Spleen (tissue), 11 donors: ENCODE data around the gene INPP4B. TPM values are rescaled to one million over a fixed set of nuclear protein-coding genes. Genes with fewer than 3 reads are reported as not detected.

ENCODE experiments used
- DNase-seq: peaks from one replicate; pipeline ENCODE4 v3.0.0-alpha.2; 2020
- H3K27ac ChIP-seq, 8 donors: fragments of 200-600 bp; sonication (generic) in 7 of 8; 1 replicate in 4 of 8; 2 replicates in 4 of 8; pipeline versions ENCODE4 v1.5.0 to v1.8.0; 2016 to 2021; ENCODE audit warnings: inconsistent platforms in 4 of 8, mild to moderate bottlenecking in 4 of 8, moderate library complexity in 1 of 8
- H3K27me3 ChIP-seq, 7 donors: fragments of 200-600 bp; sonication (generic) in 6 of 7; replicated peaks in 1 of 7; 1 replicate in 4 of 7; 2 replicates in 3 of 7; pipeline versions ENCODE4 v1.5.0 to v1.8.0; 2016 to 2021; ENCODE audit warnings: inconsistent platforms in 3 of 7, mild to moderate bottlenecking in 1 of 7
- H3K36me3 ChIP-seq, 6 donors: fragments of 200-600 bp; sonication (generic) in 5 of 6; 1 replicate in 4 of 6; 2 replicates in 2 of 6; pipeline versions ENCODE4 v1.5.0 to v1.8.0; 2016 to 2021; ENCODE audit warnings: inconsistent platforms in 2 of 6
- H3K4me1 ChIP-seq, 6 donors: fragments of 200-600 bp; sonication (generic) in 5 of 6; 1 replicate in 3 of 6; 2 replicates in 3 of 6; pipeline versions ENCODE4 v1.5.0 to v1.8.0; 2016 to 2021; ENCODE audit warnings: inconsistent platforms in 3 of 6
- H3K4me3 ChIP-seq, 8 donors: fragments of 200-600 bp; sonication (generic) in 7 of 8; 1 replicate in 4 of 8; 2 replicates in 4 of 8; pipeline versions ENCODE4 v1.5.0 to v1.8.0; 2016 to 2021; ENCODE audit warnings: inconsistent platforms in 4 of 8, mild to moderate bottlenecking in 4 of 8, moderate library complexity in 2 of 8
- H3K9me3 ChIP-seq, 8 donors: fragments of 200-600 bp; sonication (generic) in 7 of 8; 1 replicate in 4 of 8; 2 replicates in 4 of 8; pipeline versions ENCODE4 v1.5.0 to v1.8.0; 2016 to 2021; ENCODE audit warnings: inconsistent platforms in 4 of 8
- POLR2A ChIP-seq, 3 donors: fragments of 450-650 bp; IDR thresholded peaks; one replicate each; pipeline ENCODE4 v1.5.1; 2017; ENCODE audit warnings: antibody characterized with exemption in 3 of 3, mild to moderate bottlenecking in 1 of 3
- POLR2AphosphoS5 ChIP-seq, 3 donors: sonication (generic); formaldehyde crosslinking; IDR thresholded peaks; one replicate each; pipeline ENCODE4 v1.5.1; 2017; ENCODE audit warnings: antibody characterized with exemption in 3 of 3
- WGBS, 5 donors: extraction: QIAGEN DNeasy Blood & Tissue Kit in 3 of 5; methylation state at CpG; one replicate each; pipeline versions ENCODE4 v1.1.5 to v1.1.7; 2013 to 2018; 5-methylcytosine and 5-hydroxymethylcytosine counted together
- intact Hi-C: fragments of 100-400 bp; cut with DNase I; formaldehyde crosslinking; loops from one replicate; pipeline ENCODE4 v1.15.0; 2023; ENCODE audit warnings: low total_unique reads
- polyA plus RNA-seq, 3 donors: library from polyadenylated mRNA; stranded (reverse); fragments of 200-250 nt; gene quantifications; one replicate each; pipeline ENCODE4 v1.2.1, GENCODE V29; 2013
- total RNA-seq, 7 donors: library from RNA; depleted of rRNA in 3 of 7; stranded (reverse); fragments of >200 nt in 3 of 7; fragmentation: NEBNext Ultra II Directional in 4 of 7; extraction: Animal tissue kit (Norgen Biotek cat#: 25700) in 4 of 7; gene quantifications; one replicate each; pipeline versions ENCODE4 v1.1.0 to v1.2.1, GENCODE V29; 2016 to 2021
- TF ChIP-seq, protein P1 (sequence below), 11 experiments: fragments of 200-600 bp in 7 of 11; fragments of 450-650 bp in 4 of 11; sonication (generic) in 4 of 11; IDR thresholded peaks in 8 of 11; conservative IDR thresholded peaks in 3 of 11; 1 replicate in 7 of 11; 2 replicates in 4 of 11; pipeline versions ENCODE4 v1.4.0 to v1.8.0; 2016 to 2021; ENCODE audit warnings: antibody characterized with exemption in 11 of 11, inconsistent platforms in 4 of 11, mild to moderate bottlenecking in 1 of 11
- donor health status: healthy with polysubstance abuse.
- donor health status: DM: no; HTN: no; CAD: no; lungs with moderate emphysema.
- donor health status: DM: no; HTN: no; CAD: no.
- donor health status: Bipolar disorder and iron deficiency.
- donor health status: healthy.
- donor health status: DM: no; HTN: no; CAD: no.
- donor health status: DM: yes; HTN: yes; CAD: no.

INPP4B gene
- total and polyA plus RNA-seq, 10 donors: 0.78 to 31.6 (median 26.8) TPM

DNA sequence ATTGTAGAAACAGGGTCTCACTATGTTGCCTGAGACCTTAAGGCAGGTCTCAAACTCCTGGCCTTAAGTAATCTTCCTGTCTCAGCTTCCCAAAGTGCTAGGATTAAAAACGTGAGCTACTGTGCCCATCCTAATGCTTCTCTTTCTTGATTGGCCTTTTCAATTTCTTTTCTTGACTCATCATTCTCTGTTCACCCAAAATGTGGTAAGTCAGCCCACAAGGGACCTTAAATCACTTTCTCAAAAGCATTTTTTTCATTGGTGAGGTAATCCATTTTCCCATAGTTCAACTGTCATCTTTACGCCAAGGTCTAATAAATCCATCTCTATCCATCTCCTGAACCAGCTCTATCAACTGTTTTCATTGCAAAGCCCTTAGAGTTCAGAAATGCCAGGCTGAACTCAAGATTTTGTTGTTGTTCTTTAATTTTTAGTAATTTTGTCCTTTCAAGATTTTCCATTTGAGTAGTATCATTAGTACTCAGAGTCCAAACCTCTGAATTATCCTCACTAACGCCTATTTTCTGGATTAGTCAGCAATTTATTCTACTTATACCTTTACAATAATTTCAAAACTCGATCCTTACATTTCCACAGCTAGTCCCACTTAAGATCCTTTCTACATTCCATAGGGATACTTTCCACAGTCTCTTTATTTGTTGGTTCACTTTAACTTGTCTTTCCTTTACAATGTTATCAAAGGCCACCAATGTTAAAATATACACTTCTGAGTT lies 681.2 kb downstream of the INPP4B start:
- Histone ChIP-seq H3K27ac (no peak overlapping the region), H3K4me3 (no peak overlapping the region), H3K9me3 (no peaks in the 10 kb centered on the region), H3K4me1 (no peaks in the 10 kb centered on the region), H3K27me3 (no peaks in the 10 kb centered on the region), H3K36me3 (peaks cover 0 to 3% (median 0%) of the 10 kb centered on the region in 6 donors)
- DNase-seq: no peak
- intact Hi-C loops: no loop called here
- TF ChIP-seq POLR2AphosphoS5 (IDR thresholded peaks at IDR 0.05) (no peak), POLR2A (IDR thresholded peaks at IDR 0.05) (no peak)
- TF ChIP-seq, protein P1, sequence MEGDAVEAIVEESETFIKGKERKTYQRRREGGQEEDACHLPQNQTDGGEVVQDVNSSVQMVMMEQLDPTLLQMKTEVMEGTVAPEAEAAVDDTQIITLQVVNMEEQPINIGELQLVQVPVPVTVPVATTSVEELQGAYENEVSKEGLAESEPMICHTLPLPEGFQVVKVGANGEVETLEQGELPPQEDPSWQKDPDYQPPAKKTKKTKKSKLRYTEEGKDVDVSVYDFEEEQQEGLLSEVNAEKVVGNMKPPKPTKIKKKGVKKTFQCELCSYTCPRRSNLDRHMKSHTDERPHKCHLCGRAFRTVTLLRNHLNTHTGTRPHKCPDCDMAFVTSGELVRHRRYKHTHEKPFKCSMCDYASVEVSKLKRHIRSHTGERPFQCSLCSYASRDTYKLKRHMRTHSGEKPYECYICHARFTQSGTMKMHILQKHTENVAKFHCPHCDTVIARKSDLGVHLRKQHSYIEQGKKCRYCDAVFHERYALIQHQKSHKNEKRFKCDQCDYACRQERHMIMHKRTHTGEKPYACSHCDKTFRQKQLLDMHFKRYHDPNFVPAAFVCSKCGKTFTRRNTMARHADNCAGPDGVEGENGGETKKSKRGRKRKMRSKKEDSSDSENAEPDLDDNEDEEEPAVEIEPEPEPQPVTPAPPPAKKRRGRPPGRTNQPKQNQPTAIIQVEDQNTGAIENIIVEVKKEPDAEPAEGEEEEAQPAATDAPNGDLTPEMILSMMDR (IDR thresholded peaks at IDR 0.05 in 8 of 11, conservative IDR thresholded peaks at IDR 0.05 in 3 of 11): no peak
- 72 to 89% (median 82%) methylated on average over 4 of the region's 4 CpGs for WGBS, 5 donors

DNA sequence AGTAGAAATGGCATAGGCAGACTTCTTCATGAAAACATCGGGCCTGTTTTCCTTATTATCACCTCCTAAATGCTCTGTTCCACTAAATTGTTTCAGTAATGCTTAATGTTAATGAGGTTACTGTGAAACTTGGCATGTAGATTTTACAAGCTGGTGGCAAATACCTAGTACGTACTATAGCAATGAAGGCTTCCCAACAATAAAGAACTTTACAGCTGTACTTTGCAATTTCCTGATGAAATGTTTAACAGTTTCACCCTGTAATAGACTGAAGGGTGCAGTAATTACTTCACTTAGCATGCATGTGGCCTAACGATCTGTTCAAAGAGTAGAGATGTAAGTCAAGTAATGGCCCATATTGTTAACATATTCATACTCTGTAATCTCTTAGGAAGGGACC lies 685.0 kb downstream of the INPP4B start:
- no peak overlapping the region for H3K4me3 ChIP-seq
- no peak overlapping the region for H3K27ac ChIP-seq
- no peaks in the 10 kb centered on the region for H3K9me3 ChIP-seq
- H3K27me3 ChIP-seq: no peaks in the 10 kb centered on the region
- intact Hi-C loops: no loop called here
- DNase-seq: no peak
- peaks cover 0 to 10% (median 0%) of the 10 kb centered on the region in 6 donors for H3K36me3 ChIP-seq
- no peaks in the 10 kb centered on the region for H3K4me1 ChIP-seq
- TF ChIP-seq POLR2AphosphoS5 (IDR thresholded peaks at IDR 0.05): no peak
- TF ChIP-seq POLR2A (IDR thresholded peaks at IDR 0.05): no peak
- TF ChIP-seq, protein P1 (IDR thresholded peaks at IDR 0.05 in 8 of 11, conservative IDR thresholded peaks at IDR 0.05 in 3 of 11): no peak
- 86 to 94% (median 90%) methylated on average over 3 of the region's 3 CpGs for WGBS, 5 donors

DNA sequence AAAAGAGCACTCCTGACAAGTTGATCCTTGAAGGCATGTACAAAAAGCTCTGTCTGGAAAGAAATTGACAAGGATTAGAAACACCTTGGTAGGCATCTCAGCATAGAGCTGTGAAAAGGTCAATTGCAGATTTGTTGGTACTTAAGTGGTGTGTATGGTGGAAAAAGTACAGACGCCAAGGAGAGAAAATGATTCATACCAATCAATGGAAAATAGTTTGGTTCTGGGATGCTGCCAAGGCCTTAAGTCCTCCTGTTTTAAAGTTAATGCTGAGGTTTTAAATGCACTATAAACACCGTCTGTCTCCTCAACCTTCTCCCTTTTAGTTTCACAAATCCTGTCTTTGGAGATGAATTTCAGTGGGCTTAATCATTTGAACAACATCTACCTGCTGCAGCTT lies 685.6 kb downstream of the INPP4B start:
- intact Hi-C loops: no loop called here
- Histone ChIP-seq H3K4me3 (no peak overlapping the region), H3K9me3 (no peaks in the 10 kb centered on the region), H3K27ac (no peak overlapping the region), H3K36me3 (peaks cover 0 to 10% (median 0%) of the 10 kb centered on the region in 6 donors), H3K4me1 (no peaks in the 10 kb centered on the region), H3K27me3 (no peaks in the 10 kb centered on the region)
- WGBS, 5 donors: 73 to 94% (median 82%) methylated on average over 2 of the region's 2 CpGs
- DNase-seq: no peak
- TF ChIP-seq POLR2AphosphoS5 (IDR thresholded peaks at IDR 0.05) (no peak), POLR2A (IDR thresholded peaks at IDR 0.05) (no peak)
- TF ChIP-seq, protein P1 (IDR thresholded peaks at IDR 0.05 in 8 of 11, conservative IDR thresholded peaks at IDR 0.05 in 3 of 11): no peak

DNA sequence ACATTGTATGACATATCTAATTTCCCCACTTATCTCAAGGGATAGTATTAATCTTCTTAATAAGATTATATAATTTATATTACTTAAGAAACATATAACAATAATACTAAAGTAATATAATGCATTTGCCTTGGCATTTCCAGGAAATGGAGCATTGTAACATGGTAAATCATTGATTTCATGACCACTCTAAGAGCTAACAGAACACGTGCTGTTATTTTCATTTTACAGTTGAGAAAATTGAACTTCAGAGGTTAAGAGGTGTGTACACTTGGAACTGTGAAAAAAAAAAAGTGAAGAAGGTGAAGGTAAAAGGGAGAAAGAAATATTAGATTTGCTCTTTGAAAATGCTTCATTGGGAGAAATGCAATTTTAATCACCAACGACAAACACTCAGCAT lies 687.1 kb downstream of the INPP4B start:
- no peak overlapping the region for H3K27ac ChIP-seq
- DNase-seq: no peak
- no peak overlapping the region for H3K4me3 ChIP-seq
- intact Hi-C loops: no loop called here
- H3K27me3 ChIP-seq: no peaks in the 10 kb centered on the region
- H3K4me1 ChIP-seq: no peaks in the 10 kb centered on the region
- no peaks in the 10 kb centered on the region for H3K9me3 ChIP-seq
- H3K36me3 ChIP-seq: peaks cover 0 to 10% (median 0%) of the 10 kb centered on the region in 6 donors
- TF ChIP-seq POLR2A (IDR thresholded peaks at IDR 0.05) (no peak), POLR2AphosphoS5 (IDR thresholded peaks at IDR 0.05) (no peak)
- TF ChIP-seq, protein P1 (IDR thresholded peaks at IDR 0.05 in 8 of 11, conservative IDR thresholded peaks at IDR 0.05 in 3 of 11): no peak
- 81 to 93% (median 89%) methylated on average over 2 of the region's 2 CpGs for WGBS, 5 donors
